Sigmoid colon (tissue), 7 donors: ENCODE data around the gene ANXA5. TPM values are rescaled to one million over a fixed set of nuclear protein-coding genes. Genes with fewer than 3 reads are reported as not detected.
A peak's percentile ranks its signal among the peaks of the same experiment; 100 is the strongest.

Experiments used
- DNase-seq: peaks from one replicate; pipeline ENCODE4 v3.0.0-alpha.2; 2019
- H3K27ac ChIP-seq, 4 donors: fragments of 200-600 bp; sonication (generic); one replicate each; pipeline ENCODE4 v1.5.1; 2016 to 2019; ENCODE audit warnings: mild to moderate bottlenecking in 1 of 4
- H3K27me3 ChIP-seq, 3 donors: fragments of 200-600 bp; sonication (generic); one replicate each; pipeline ENCODE4 v1.5.1; 2019; ENCODE audit warnings: mild to moderate bottlenecking in 1 of 3
- H3K36me3 ChIP-seq, 4 donors: fragments of 200-600 bp; sonication (generic); one replicate each; pipeline ENCODE4 v1.5.1; 2016 to 2019
- H3K4me1 ChIP-seq, 4 donors: fragments of 200-600 bp; sonication (generic); one replicate each; pipeline ENCODE4 v1.5.1; 2017 to 2019
- H3K4me3 ChIP-seq, 4 donors: fragments of 200-600 bp; sonication (generic); one replicate each; pipeline ENCODE4 v1.5.1; 2017 to 2019; ENCODE audit warnings: mild to moderate bottlenecking in 2 of 4, moderate library complexity in 1 of 4
- H3K9me3 ChIP-seq, 4 donors: fragments of 200-600 bp in 3 of 4; sonication (generic) in 3 of 4; one replicate each; pipeline versions ENCODE4 v1.5.1 to v1.6.1; 2013 to 2019
- CTCF ChIP-seq, 4 experiments: fragments of 450-650 bp in 3 of 4; fragments of 200-600 bp in 1 of 4; IDR thresholded peaks; one replicate each; pipeline ENCODE4 v1.5.1; 2016 to 2019; ENCODE audit warnings: antibody characterized with exemption in 4 of 4, mild to moderate bottlenecking in 3 of 4, moderate library complexity in 2 of 4
- EP300 ChIP-seq, 4 donors: sonication (generic); formaldehyde crosslinking; IDR thresholded peaks; one replicate each; pipeline ENCODE4 v1.6.1; 2017; ENCODE audit warnings: antibody characterized with exemption in 4 of 4
- POLR2A ChIP-seq, 2 donors: fragments of 450-650 bp; IDR thresholded peaks; one replicate each; pipeline ENCODE4 v1.6.1; 2016; ENCODE audit warnings: antibody characterized with exemption in 2 of 2, mild to moderate bottlenecking in 2 of 2, moderate library complexity in 2 of 2
- POLR2AphosphoS5 ChIP-seq, 4 donors: sonication (generic); formaldehyde crosslinking; IDR thresholded peaks; one replicate each; pipeline ENCODE4 v1.6.1; 2017; ENCODE audit warnings: antibody characterized with exemption in 4 of 4
- WGBS, 2 donors: extraction: QIAGEN DNeasy Blood & Tissue Kit; methylation state at CpG; one replicate each; pipeline ENCODE4 v1.1.7; 2013; 5-methylcytosine and 5-hydroxymethylcytosine counted together
- intact Hi-C: fragments of 100-400 bp; cut with DNase I; formaldehyde crosslinking; loops from one replicate; pipeline ENCODE4 v1.15.1; 2023
- polyA plus RNA-seq, 3 donors: library from polyadenylated mRNA; stranded (reverse); fragments of 200-250 nt; gene quantifications; one replicate each; pipeline ENCODE4 v1.2.3, GENCODE V29; 2013
- total RNA-seq, 4 donors: library from RNA; depleted of rRNA; stranded (reverse); fragments of >200 nt; gene quantifications; one replicate each; pipeline ENCODE4 v1.1.0, GENCODE V29; 2016
- donor health status: healthy with polysubstance abuse.
- donor health status: Bipolar disorder and iron deficiency.
- donor health status: healthy.

Gene ANXA5
- total and polyA plus RNA-seq, 7 donors = 113 to 224 (median 152) TPM

GRCh38 chr4:121688261-121688660, 8.5 kb downstream of the ANXA5 start:
- Histone ChIP-seq H3K27ac (no peak overlapping the region), H3K4me1 (peaks cover 0 to 58% (median 33%) of the 10 kb centered on the region in 4 donors), H3K4me3 (no peak overlapping the region), H3K27me3 (no peaks in the 10 kb centered on the region), H3K36me3 (peaks cover 0 to 25% (median 6%) of the 10 kb centered on the region in 4 donors), H3K9me3 (no peaks in the 10 kb centered on the region)
- TF ChIP-seq POLR2AphosphoS5 (IDR thresholded peaks at IDR 0.05) (no peak), POLR2A (IDR thresholded peaks at IDR 0.05) (no peak), CTCF (IDR thresholded peaks at IDR 0.05) (no peak), EP300 (IDR thresholded peaks at IDR 0.05) (no peak)
- 82 to 92% methylated on average over 2 of the region's 2 CpGs for WGBS, 2 donors
- DNase-seq = no peak
- intact Hi-C loops = no loop called here

GRCh38 chr4:121686255-121686654, 10.5 kb downstream of the ANXA5 start:
- no peak for DNase-seq
- 92% methylated on average over 6 of the region's 6 CpGs for WGBS, 2 donors
- no peaks in the 10 kb centered on the region for H3K27me3 ChIP-seq
- no peak overlapping the region for H3K27ac ChIP-seq
- H3K4me3 ChIP-seq = no peak overlapping the region
- intact Hi-C loops = no loop called here
- H3K36me3 ChIP-seq = peaks cover 2 to 45% (median 12%) of the 10 kb centered on the region in 4 donors
- H3K4me1 ChIP-seq = peaks cover 0 to 40% (median 22%) of the 10 kb centered on the region in 4 donors
- TF ChIP-seq CTCF (IDR thresholded peaks at IDR 0.05) (no peak), POLR2A (IDR thresholded peaks at IDR 0.05) (no peak), EP300 (IDR thresholded peaks at IDR 0.05) (no peak), POLR2AphosphoS5 (IDR thresholded peaks at IDR 0.05) (no peak)
- H3K9me3 ChIP-seq = no peaks in the 10 kb centered on the region

- Histone ChIP-seq H3K27ac (peak overlapping the region in 1 of 4 donors; percentile 1), H3K4me1 (peaks cover 0 to 30% (median 12%) of the 10 kb centered on the region in 4 donors), H3K9me3 (no peaks in the 10 kb centered on the region), H3K36me3 (peaks cover 9 to 55% (median 19%) of the 10 kb centered on the region in 4 donors), H3K4me3 (no peak overlapping the region), H3K27me3 (no peaks in the 10 kb centered on the region)
- DNase-seq = no peak
- WGBS, 2 donors = 93 to 96% methylated on average over 2 of the region's 2 CpGs
- intact Hi-C loops = no loop called here
- TF ChIP-seq CTCF (IDR thresholded peaks at IDR 0.05) (no peak), POLR2A (IDR thresholded peaks at IDR 0.05) (no peak), POLR2AphosphoS5 (IDR thresholded peaks at IDR 0.05) (no peak), EP300 (IDR thresholded peaks at IDR 0.05) (no peak)
Measured at GRCh38 chr4:121685257-121685656, 11.5 kb downstream of the ANXA5 start.

GRCh38 chr4:121684561-121684960, 12.2 kb downstream of the ANXA5 start:
- no peak overlapping the region for H3K4me3 ChIP-seq
- intact Hi-C loops = no loop called here
- H3K36me3 ChIP-seq = peaks cover 13 to 62% (median 23%) of the 10 kb centered on the region in 4 donors
- no peaks in the 10 kb centered on the region for H3K27me3 ChIP-seq
- H3K27ac ChIP-seq = no peak overlapping the region
- peaks cover 0 to 23% (median 5%) of the 10 kb centered on the region in 4 donors for H3K4me1 ChIP-seq
- no peaks in the 10 kb centered on the region for H3K9me3 ChIP-seq
- DNase-seq = no peak
- TF ChIP-seq CTCF (IDR thresholded peaks at IDR 0.05) (no peak), POLR2A (IDR thresholded peaks at IDR 0.05) (no peak), POLR2AphosphoS5 (IDR thresholded peaks at IDR 0.05) (no peak), EP300 (IDR thresholded peaks at IDR 0.05) (no peak)
- WGBS, 2 donors = 82 to 86% methylated on average over 8 of the region's 8 CpGs

- no peaks in the 10 kb centered on the region for H3K9me3 ChIP-seq
- no peak for TF ChIP-seq EP300 (IDR thresholded peaks at IDR 0.05)
- H3K27ac ChIP-seq = no peak overlapping the region
- no peak for DNase-seq
- peaks cover 13 to 68% (median 25%) of the 10 kb centered on the region in 4 donors for H3K36me3 ChIP-seq
- 95 to 97% methylated on average over 1 of the region's 1 CpG for WGBS, 2 donors
- no peak overlapping the region for H3K4me3 ChIP-seq
- H3K27me3 ChIP-seq = no peaks in the 10 kb centered on the region
- H3K4me1 ChIP-seq = peaks cover 0 to 18% (median under 1%) of the 10 kb centered on the region in 4 donors
- intact Hi-C loops = no loop called here
Measured at GRCh38 chr4:121684016-121684415, 12.8 kb downstream of the ANXA5 start.
